HepG2 (cell line): ENCODE results near the gene STX4. TPM values are rescaled to one million over a fixed set of nuclear protein-coding genes. Genes with fewer than 3 reads are reported as not detected.

Experiments
- ATAC-seq: fragments of 200-7000 bp; cut with Tn5 transposase; 3 replicates; pipeline ENCODE4 v1.9.1; 2020; ENCODE audit warnings: mild to moderate bottlenecking, moderate library complexity
- BruUV-seq: library from RNA; stranded (reverse); fragments of 400-500 nt; replicated peaks from 2 replicates; lab custom pipeline; 2021; lab: Mats Ljungman, UMichigan
- CTCF ChIA-PET: fragments of 300-600 bp; formaldehyde crosslinking; extraction: SDS; loops from one replicate; lab custom pipeline; 2021; ENCODE audit warnings: low total read pairs, inconsistent platforms, low intra/inter-chr PET ratio; lab: Yijun Ruan, JAX
- POLR2A ChIA-PET: fragments of 350-600 bp; sonication (Branson Sonifier 250); formaldehyde crosslinking; loops from one replicate; lab custom pipeline; 2020; ENCODE audit warnings: antibody characterized with exemption, inconsistent platforms; lab: Yijun Ruan, JAX
- DNase-seq: peaks from one replicate; pipeline ENCODE4 v3.0.0-alpha.2; 2015; ENCODE audit warnings: low spot score
- FAIRE-seq: peaks from 3 replicates; lab custom pipeline; 2011; peaks lifted over from hg19 to GRCh38; lab: Jason Lieb, UNC
- H2AFZ ChIP-seq: one replicate; pipeline ENCODE4 v1.6.1; 2011; ENCODE audit warnings: low read length, inconsistent platforms
- H3K27ac ChIP-seq: fragments of 300-600 bp; 3 replicates; pipeline ENCODE4 v1.8.0; 2011; ENCODE audit warnings: mixed run types, mild to moderate bottlenecking, mixed read lengths, low read length, inconsistent platforms; ENCODE audit not compliant: insufficient read depth; ENCODE audit errors: extremely low read length
- H3K27me3 ChIP-seq, 2 experiments: fragments of 200-600 bp in 1 of 2; 2 replicates in 1 of 2; 3 replicates in 1 of 2; pipeline versions ENCODE4 v1.6.0 to v1.8.0; 2011; ENCODE audit warnings: low read length in 2 of 2, mild to moderate bottlenecking in 2 of 2, moderate library complexity in 2 of 2, inconsistent platforms in 1 of 2; ENCODE audit not compliant: insufficient read depth in 2 of 2, control insufficient read depth in 1 of 2
- H3K36me3 ChIP-seq, 2 experiments: fragments of 200-600 bp in 1 of 2; replicated peaks in 1 of 2; 2 replicates in 1 of 2; 3 replicates in 1 of 2; pipeline versions ENCODE4 v1.5.1 to v1.8.0; 2011; ENCODE audit warnings: low read length in 2 of 2, inconsistent platforms in 1 of 2; ENCODE audit not compliant: insufficient read depth in 2 of 2, control insufficient read depth in 1 of 2
- H3K4me1 ChIP-seq: 2 replicates; pipeline ENCODE4 v1.5.1; 2012; ENCODE audit warnings: low read length, inconsistent platforms; ENCODE audit not compliant: insufficient read depth
- H3K4me2 ChIP-seq: 2 replicates; pipeline ENCODE4 v1.6.0; 2011; ENCODE audit warnings: low read depth, low read length, inconsistent platforms
- H3K4me3 ChIP-seq, 3 experiments: fragments of 200-600 bp in 1 of 3; sonication (generic), shearing (Covaris generic) in 1 of 3; replicated peaks in 1 of 3; 2 replicates each; pipeline ENCODE4 v1.5.1; 2011 to 2016; ENCODE audit warnings: low read length in 3 of 3, inconsistent platforms in 2 of 3, low read depth in 2 of 3, mild to moderate bottlenecking in 2 of 3, control low read depth in 1 of 3, mixed read lengths in 1 of 3; ENCODE audit not compliant: insufficient read depth in 1 of 3
- H3K79me2 ChIP-seq: one replicate; pipeline ENCODE4 v1.6.1; 2011; ENCODE audit warnings: low read length, inconsistent platforms; ENCODE audit not compliant: insufficient read depth
- H3K9ac ChIP-seq: 2 replicates; pipeline ENCODE4 v1.6.0; 2011; ENCODE audit warnings: mild to moderate bottlenecking, low read depth, low read length, inconsistent platforms; ENCODE audit not compliant: insufficient read depth
- H3K9me3 ChIP-seq: 2 replicates; pipeline ENCODE4 v1.5.1; 2012; ENCODE audit warnings: mild to moderate bottlenecking, low read length
- H4K20me1 ChIP-seq: 2 replicates; pipeline ENCODE4 v1.6.0; 2011; ENCODE audit warnings: inconsistent platforms, mild to moderate bottlenecking, low read length, moderate library complexity; ENCODE audit not compliant: insufficient read depth
- ARID4A ChIP-seq: sonication (generic); formaldehyde crosslinking; IDR thresholded peaks from 2 replicates; pipeline ENCODE4 v1.5.0; 2020; ENCODE audit warnings: mild to moderate bottlenecking, missing genetic modification reagents, borderline replicate concordance
- ATF6 ChIP-seq: sonication (generic); formaldehyde crosslinking; conservative IDR thresholded peaks from 2 replicates; pipeline ENCODE4 v1.4.0; 2020; ENCODE audit warnings: missing genetic modification reagents
- KAT7 ChIP-seq: IDR thresholded peaks from 2 replicates; pipeline ENCODE4 v1.6.1; 2018; ENCODE audit warnings: borderline replicate concordance, missing compliant biosample characterization
- RFXAP ChIP-seq: sonication (generic); formaldehyde crosslinking; IDR thresholded peaks from 2 replicates; pipeline ENCODE4 v1.4.0; 2020; ENCODE audit warnings: missing genetic modification reagents, borderline replicate concordance
- STAT6 ChIP-seq: sonication (generic); formaldehyde crosslinking; IDR thresholded peaks from 2 replicates; pipeline ENCODE4 v1.4.0; 2020; ENCODE audit warnings: missing genetic modification reagents, mild to moderate bottlenecking, borderline replicate concordance
- TMF1 ChIP-seq: sonication (generic); formaldehyde crosslinking; IDR thresholded peaks from 2 replicates; pipeline ENCODE4 v1.8.1; 2022; ENCODE audit warnings: low read depth, missing genetic modification reagents
- ZMYM3 ChIP-seq: sonication (generic); formaldehyde crosslinking; IDR thresholded peaks from 2 replicates; pipeline ENCODE4 v1.5.1; 2020; ENCODE audit warnings: mild to moderate bottlenecking, missing genetic modification reagents
- ZNF121 ChIP-seq: sonication (generic); formaldehyde crosslinking; IDR thresholded peaks from 2 replicates; pipeline ENCODE4 v1.5.0; 2020; ENCODE audit warnings: mild to moderate bottlenecking, missing genetic modification reagents
- WGBS: methylation state at CpG from one replicate; pipeline ENCODE4 v1.1.6; 2017; ENCODE audit warnings: low lambda C conversion rate; 5-methylcytosine and 5-hydroxymethylcytosine counted together
- in situ Hi-C: cut with HindIII; loops from 2 replicates; pipeline ENCODE4 v1.10.0; 2017; ENCODE audit warnings: low pct_unique_long_range_greater_than_20kb; ENCODE audit not compliant: extremely low pct_ligation_motif_present
- intact Hi-C: fragments of 100-400 bp; cut with micrococcal nuclease; formaldehyde crosslinking; loops from one replicate; pipeline ENCODE4 v1.10.0; 2022; ENCODE audit not compliant: unreplicated experiment
- polyA plus RNA-seq, 8 experiments: library from polyadenylated mRNA; depleted of rRNA in 3 of 8; stranded (reverse) in 7 of 8; unstranded in 1 of 8; fragments of >200 nt; fragmentation: Illumina TruSeq in 4 of 8; extraction: Trizol in 4 of 8; gene quantifications; 2 replicates each; pipeline versions ENCODE4 v1.2.1 to v1.2.3, GENCODE V29; 2011 to 2016; ENCODE audit warnings: low read depth in 4 of 8, missing spikeins in 1 of 8, mixed read lengths in 1 of 8; ENCODE audit not compliant: insufficient read depth in 1 of 8
- total RNA-seq, 5 experiments: library from RNA; depleted of rRNA; stranded (reverse); fragments of >200 nt; fragmentation: Illumina TruSeq; extraction: Trizol; gene quantifications; 2 replicates each; pipeline ENCODE4 v1.2.3, GENCODE V29; 2016; ENCODE audit warnings: low read depth in 1 of 5

The STX4 gene
- total and polyA plus RNA-seq, 2 of the 13 experiments (the other 11 are each of a cell fraction or from before 2014, with no cell fraction given) = 29.2 to 34.6 TPM

- Histone ChIP-seq H2AFZ (no peak overlapping the region), H3K4me3 (peak overlapping the region in 2 of 3 experiments; percentile 19 to 43; a peak in 2 of 6 replicates), H4K20me1 (no peaks in the 10 kb centered on the region), H3K4me1 (peaks cover 51% of the 10 kb centered on the region), H3K27me3 (peaks cover 0 to 2% of the 10 kb centered on the region in 2 experiments; a peak in 1 of 5 replicates)
- no peak for FAIRE-seq
- DNase-seq = no peak
- peak; percentile 38; the same call in 1 of the 2 replicates for TF ChIP-seq RFXAP (CRISPR knock-in tag)
- peak; percentile 65; the same call in 1 of the 2 replicates for TF ChIP-seq ZMYM3
- 0 out of 2 replicates have a peak, but pooled peaks have one; percentile 9 for TF ChIP-seq ARID4A
- no peak for TF ChIP-seq ATF6 (CRISPR knock-in tag)
- TF ChIP-seq STAT6 (CRISPR knock-in tag) = 0 out of 2 replicates have a peak, but pooled peaks have one; percentile 53
- peak; percentile 95 for TF ChIP-seq ZNF121 (CRISPR knock-in tag)
- no peak for TF ChIP-seq TMF1 (CRISPR knock-in tag)
- TF ChIP-seq KAT7 (CRISPR knock-in tag) = peak; percentile 21; the same call in 1 of the 2 replicates
- TF ChIP-seq, all 625 proteins: peak for 6
- peak overlapping the region; percentile 69 for H3K4me2 ChIP-seq
- CTCF ChIA-PET = no interaction called here
- BruUV-seq = no TSS peak
- H3K9me3 ChIP-seq = no peaks in the 10 kb centered on the region
- WGBS = 22% methylated on average over 4 of the region's 4 CpGs
- peak overlapping the region; percentile 16 for H3K27ac ChIP-seq
- no peaks in the 10 kb centered on the region for H3K79me2 ChIP-seq
- intact Hi-C loops (no loop called here), in situ Hi-C loops (no loop called here)
- H3K36me3 ChIP-seq = no peaks in the 10 kb centered on the region
- POLR2A ChIA-PET = interaction anchor here (0.6 to 5.8 kb wide), 8 partner anchors 11 to 119 kb away, joined by 3 to 41 read pairs (median 10); partner anchors contain the start of genes KAT8, STX4, ZNF646 and ZNF668
- ATAC-seq = peak; percentile 5; the same call in 1 of the 3 replicates
- no peak overlapping the region for H3K9ac ChIP-seq
Measured at GRCh38 chr16:31023252-31023602, 10.1 kb upstream of the STX4 start.
